ENCODE results near the gene ARRDC2. TPM values are rescaled to one million over a fixed set of nuclear protein-coding genes. Genes with fewer than 3 reads are reported as not detected.
"Not testable (repeated sequence)": the region's sequence is repeated elsewhere in the genome, so short reads cannot be mapped to it uniquely, and the experiment has no call there.

The ARRDC2 gene
- polyA plus RNA-seq (ENCODE audit: insufficient read length) = 2.3 TPM
- long read RNA-seq, donor 1, partial matches to known transcripts = 0 of 1 reads
- long read RNA-seq, donor 1, other reads (novel, unspliced or antisense) = 0 of 1 reads
- long read RNA-seq, donor 2 = 0 reads
- long read RNA-seq, donor 3 = 0 reads
- long read RNA-seq, donor 4 = 0 reads
- long read RNA-seq, donor 5 = 0 reads
- long read RNA-seq, donor 6, partial matches to known transcripts = 0 of 2 reads
- long read RNA-seq, donor 6, other reads (novel, unspliced or antisense) = 0 of 2 reads
- long read RNA-seq, donor 7, partial matches to known transcripts = 0 of 1 reads
- long read RNA-seq, donor 7, other reads (novel, unspliced or antisense) = 0 of 1 reads
- long read RNA-seq, donor 8 = 0 reads

DNA sequence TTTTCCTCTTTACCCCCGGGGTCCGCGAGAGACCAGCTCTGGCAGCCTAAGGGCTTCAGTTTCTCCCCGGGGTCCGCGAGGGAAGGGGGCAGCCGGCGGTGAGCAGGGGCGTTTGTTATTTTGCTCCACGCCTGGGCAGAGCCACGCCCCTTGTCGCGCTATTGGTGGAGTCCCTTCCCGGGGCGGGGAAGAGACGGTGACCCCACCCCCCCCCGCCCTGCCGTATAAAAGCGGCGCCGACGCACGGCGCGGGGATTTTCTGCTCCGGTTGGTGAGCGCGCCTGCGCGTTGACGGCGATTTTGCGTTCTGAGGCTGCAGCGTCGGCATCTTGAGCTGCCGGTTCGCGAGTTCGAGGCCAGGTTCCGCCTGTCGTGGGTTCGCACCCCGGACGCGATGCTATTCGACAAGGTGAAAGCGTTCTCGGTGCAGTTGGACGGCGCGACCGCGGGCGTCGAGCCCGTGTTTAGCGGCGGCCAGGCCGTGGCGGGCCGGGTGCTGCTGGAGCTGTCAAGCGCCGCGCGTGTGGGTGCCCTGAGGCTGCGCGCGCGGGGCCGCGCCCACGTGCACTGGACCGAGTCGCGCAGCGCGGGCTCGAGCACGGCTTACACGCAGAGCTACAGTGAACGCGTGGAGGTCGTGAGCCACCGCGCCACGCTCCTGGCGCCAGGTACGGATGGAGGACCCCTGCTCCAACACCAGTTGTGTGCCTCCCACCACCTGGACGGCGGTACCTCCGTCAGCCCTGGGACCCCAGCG is at the start of gene ARRDC2:
TSS of gene ARRDC2 (plus strand) at position 254 of the 757 bp plus-strand sequence. CDS start at position 395, 141 bp downstream.
- peak; percentile 92 for DNase-seq

DNA sequence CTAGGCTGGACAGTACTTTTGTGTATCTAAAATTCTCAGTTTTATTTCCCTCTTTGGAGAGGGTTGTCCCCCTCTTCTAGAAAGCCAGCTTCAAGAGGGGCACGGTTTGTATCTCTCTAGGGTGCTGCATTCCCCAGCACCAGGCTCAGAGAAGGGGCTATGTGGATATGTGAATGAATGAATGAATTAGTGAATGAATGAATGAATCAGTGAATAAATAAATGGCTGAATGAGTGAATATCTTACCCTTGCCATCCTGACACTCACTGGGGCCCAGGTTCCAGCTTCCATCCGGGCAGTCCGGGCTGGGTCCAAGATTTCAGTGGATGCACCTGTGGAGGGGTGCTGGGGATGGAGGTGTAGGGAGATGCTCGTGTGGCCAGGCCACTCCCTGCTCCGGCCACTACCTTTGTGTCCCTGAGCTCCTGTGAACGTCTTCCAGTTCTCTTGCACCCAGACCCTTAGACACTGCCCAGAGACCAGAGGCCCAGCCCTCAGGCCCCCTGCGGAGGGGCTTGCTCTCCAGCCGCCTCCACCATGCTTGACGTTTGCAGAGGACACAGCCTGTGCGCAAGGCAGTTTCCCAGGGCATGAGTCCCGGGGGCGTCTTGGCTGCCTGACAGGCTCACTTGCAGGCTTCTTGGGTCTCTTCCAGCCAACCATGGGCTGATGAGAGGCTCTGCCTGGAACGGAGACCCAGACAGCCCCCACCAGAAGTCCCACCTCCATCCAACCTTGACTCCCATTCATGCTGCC is 43.9 kb upstream of the ARRDC2 start:
- DNase-seq = no peak

DNA sequence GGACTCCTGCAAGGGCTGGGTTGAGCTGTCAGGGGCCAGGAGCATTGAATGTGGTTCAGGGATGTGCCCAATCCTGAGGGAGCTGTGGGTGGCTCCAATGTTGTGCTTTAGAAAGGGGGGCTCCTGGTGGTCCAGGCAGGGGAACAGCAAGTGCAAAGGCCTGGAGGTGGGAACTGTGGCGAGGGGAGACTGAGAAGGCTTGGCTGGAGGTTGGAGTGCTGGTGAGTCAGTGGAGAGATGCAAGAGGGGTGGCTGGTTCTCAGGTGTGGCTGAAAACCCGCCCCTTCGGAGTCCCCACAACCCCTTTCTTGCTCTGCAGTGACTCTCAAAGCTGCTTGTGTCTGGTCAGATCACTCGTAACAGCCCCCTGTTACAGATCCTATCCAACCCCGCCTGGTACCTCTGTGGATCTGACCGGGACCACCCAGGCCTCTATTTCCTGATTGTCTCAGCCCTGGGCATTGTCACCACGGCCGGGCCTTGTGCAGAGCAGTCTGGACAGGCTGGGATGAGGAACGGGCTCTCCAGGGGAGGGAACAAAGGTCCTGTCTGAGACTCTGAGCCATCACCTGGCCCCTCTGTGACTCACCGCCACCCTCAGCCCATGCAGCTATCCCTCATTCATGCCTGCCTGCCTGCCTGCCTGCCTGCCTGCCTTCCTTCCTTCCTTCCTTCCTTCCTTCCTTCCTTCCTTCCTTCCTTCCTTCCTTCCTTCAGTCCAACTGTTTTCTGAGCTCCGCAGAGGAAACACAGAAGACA is 42.4 kb upstream of the ARRDC2 start:
- DNase-seq = no peak

DNA sequence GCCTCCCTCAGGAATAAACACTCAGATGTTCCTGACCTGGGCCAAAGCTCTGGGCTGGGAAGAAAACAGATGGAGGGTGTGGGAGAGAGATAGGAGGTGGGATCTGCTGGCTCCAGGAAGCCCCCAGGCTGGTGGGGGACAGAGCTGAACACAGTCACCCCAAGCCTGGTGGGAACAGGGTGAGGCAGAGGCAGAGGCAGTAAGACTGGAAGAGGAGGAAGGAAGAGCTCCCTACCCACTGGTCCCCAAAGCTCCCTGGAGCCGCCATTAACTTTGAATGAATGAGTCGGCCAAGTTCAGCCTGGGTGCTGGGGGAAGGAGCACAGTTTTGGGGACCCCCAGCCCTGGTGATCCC is 41.9 kb upstream of the ARRDC2 start:
- DNase-seq = no peak

DNA sequence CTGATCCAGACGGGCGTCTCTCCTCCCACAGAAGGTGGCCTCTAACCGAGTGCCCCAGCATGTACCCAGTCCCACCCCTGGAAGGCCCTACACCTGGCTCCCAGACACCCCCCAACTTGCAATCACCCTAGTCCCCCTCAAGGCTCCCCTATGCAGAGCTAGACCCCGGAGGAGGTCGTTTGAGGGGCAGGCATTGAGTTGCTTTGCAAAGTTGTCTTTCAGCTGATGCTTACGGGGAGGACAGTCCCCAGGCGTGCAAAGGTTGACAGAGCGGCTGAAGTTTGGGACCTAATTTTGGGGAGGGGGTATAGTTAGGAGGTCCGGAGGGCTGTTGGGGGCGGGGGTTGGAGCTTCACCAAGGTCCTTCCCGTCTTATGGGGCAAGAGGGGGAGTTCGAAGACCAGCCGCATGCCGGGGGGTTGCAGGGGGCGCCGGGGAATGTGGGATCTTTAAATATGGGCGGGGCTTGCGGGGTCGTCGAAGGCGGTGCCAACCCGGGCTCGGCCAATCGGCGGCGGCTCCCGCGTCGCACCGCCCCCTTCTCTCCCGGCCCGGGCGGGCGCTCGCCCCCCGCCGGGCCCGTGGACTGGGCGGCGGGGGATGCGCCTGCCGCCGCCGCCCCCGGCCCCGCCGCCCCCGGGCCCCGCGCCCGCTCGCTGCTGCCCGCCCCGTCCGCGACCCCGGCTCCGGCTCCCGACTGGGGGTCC is 41.3 kb upstream of the ARRDC2 start, which contains the start of gene KCNN1:
TSS of gene KCNN1 (plus strand) at position 558 of the 707 bp plus-strand sequence. CDS start 6,782 bp downstream, outside the sequence.
- peak; percentile 19 for DNase-seq

DNA sequence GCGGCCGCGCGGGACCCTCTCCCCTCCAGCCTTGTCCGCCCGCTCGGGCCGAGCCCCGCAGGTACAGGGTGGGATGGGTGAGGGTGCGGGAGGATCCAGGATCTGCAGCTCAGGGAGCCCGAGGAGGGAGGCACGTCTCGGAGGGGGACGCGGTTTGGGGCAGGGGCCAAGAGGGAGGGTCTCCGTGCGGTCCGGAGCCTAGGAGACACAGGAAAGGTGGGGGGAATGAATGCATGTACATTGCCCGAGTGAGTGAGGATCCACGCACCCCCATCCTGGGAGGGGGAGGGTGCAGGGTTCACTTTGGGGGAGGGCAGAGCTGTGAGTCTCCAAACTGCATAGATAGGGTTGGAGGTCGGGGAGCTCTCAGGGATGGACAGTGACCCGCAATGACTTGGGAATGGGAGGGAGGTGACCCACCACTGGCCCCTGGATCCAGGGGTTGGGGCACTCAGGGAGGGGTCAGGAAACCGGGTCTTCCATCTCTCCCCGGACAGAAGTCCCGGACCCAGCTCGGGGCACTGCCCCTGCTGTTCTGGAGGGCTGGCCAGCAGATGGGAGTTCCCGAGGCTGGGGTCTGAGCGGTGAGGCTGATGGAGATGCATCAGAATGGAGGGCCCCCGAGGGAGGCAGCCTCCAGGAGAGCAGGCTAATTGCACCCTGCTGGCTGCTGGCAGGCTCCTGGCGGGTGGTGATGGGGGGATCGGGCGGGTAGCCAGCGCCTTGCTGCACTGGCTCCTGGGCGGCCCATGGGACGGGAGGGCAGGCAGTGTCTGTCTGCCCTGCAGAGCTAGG is 40.5 kb upstream of the ARRDC2 start:
- DNase-seq = no peak

DNA sequence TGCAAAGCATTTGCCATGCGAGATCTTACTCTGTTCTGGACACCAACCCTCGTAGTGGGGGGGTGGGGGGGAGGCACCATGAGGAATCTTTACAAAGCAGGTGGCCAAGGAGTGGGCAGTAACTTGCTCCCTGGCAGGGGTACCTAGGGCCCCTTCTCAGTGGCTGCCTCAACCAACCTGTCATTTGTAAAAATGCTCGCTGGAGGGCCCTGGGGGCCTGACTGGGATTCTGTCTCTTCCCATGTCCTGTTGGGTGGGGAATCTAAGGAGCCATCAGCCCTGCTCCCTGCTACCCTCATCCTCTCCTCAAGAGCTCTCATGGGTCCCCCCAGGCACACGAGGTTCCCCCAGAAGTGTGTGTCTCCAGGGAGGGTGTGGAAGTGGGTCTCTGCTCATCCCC is 39.6 kb upstream of the ARRDC2 start:
- no peak for DNase-seq

DNA sequence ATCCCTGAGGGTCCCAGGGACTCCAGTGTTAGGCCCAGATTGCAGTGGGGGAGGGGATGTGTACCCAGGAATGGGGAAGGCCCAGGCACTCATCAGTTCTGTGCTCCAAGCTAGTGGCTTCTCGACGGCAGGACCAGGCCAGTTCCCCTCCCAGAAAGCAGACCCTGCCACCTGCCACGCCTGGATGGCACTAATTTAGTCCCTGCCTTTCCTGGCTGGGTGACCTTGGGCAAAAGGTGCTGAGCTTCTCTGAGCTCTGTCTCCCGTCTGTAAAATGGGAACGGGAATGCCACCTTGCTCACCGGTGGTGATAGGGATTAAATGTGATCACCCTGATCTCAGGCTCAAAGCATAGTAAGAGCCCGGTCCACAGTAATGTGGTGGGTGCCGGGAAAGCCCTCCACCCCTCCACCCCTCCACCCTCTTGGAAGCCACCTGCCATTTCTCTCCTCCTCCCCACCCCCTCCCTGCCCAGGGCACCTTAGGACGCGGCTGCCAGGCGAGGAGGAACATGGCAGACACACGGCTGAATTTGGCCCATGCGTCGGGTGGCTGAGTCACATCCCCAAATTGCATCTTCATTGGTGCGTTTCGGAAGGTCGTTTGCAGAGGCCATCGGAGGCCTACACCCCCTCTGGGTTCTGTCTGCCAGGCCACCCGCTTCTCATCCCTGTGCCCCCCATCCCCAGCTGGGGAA is 38.7 kb upstream of the ARRDC2 start:
- DNase-seq = no peak

DNA sequence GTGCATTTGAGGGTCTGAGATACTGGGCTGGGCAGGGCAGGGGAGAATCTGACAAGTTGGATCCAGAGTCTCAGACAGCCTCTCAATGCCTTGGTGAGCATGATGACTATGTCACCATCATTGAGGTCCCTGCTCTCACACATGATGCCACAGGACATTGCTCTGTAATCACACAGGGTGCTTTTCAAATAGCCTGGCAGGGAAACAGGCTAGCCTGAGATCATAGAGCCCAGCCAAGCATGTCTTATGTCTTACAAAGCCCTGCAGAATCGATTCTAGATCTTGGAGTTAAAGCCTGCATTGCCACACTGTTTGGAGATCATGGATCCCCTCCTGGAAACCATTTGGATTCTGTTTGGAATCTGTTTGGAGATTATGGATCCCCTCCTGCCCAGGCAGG is 35.7 kb upstream of the ARRDC2 start:
- no peak for DNase-seq

DNA sequence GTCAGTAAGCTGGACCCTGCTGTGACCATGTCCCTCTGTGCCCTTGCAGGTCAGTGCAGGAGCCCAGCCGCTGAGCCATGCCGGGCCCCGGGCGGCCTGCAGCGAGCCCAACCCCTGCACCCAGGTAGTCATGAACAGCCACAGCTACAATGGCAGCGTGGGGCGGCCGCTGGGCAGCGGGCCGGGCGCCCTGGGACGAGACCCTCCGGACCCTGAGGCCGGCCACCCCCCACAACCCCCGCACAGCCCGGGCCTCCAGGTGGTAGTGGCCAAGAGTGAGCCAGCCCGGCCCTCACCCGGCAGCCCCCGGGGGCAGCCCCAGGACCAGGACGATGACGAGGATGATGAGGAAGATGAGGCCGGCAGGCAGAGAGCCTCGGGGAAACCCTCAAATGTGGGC is 34.2 kb upstream of the ARRDC2 start:
- DNase-seq = no peak

DNA sequence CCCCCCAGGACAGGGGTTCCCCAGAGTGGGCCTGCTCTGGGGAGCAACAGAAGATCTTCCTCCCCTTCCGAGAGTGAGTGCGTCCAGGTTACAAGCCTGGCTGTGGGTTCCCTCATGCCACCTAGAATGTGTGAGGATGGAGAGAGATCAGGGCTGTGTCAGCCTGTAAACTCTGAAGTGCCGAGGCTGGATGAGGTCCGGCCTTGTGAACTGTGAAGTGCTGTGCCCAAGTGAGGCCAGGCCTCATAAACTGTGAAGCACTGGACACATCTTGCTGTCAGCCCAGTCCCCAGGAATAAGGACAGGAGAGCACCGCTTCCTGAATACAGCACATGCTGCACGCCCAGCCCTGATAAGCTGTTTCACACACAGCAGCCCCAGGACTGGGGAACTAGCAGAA is 33.4 kb upstream of the ARRDC2 start:
- no peak for DNase-seq

DNA sequence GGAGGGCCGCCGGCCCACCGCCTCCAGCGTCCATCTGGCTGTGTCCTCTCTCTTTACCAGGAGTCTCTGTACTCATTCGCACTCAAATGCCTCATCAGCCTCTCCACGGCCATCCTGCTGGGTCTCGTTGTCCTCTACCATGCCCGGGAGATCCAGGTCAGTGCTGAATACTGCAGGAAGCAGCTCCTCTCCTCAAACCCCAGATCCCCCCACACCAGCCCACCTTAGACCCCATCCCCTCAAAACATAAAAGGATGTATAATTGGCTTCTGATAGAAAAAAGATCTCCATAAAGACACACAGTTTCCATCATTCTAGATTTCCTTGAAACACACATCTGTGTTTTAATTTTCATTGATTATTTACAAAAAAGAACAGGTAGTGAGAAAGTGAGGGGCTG is 32.9 kb upstream of the ARRDC2 start:
- DNase-seq = no peak

DNA sequence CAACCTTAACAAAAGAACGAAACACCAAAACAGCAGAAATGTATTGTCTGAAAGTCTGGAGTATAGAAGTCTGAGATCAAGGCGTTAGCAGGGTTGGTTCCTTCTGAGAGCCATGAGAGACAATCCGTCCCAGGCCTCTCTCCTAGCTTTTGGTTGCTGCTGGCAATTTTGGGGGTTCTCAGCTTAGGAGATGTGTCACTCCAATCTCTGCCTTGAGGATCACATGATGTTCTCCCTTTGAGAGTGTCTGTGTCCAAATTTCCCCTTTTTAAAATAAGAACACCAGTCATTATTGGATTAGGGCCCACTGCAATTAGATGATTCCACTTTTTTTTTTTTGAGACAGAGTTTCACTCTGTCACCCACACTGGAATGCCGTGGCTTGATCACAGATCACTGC is 30.9 kb upstream of the ARRDC2 start:
- no peak for DNase-seq

DNA sequence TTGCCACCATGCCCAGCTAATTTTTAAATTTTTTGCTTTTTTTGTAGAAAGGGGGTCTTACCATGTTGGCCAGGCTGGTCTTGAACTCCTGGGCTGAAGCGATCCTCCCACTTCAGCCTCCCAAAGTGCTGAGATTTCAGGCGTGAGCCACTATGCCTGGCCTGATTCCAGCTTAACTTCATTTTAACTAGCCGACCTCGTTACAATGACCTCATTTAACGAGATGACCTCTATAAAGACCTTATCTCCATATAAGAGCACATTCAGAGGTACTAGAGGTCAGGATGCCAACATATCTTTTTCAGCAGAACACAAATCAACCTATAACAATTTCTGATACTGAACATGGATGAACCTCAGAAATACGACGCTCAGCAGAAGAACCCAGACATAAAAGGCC is 30.5 kb upstream of the ARRDC2 start:
- no peak for DNase-seq

DNA sequence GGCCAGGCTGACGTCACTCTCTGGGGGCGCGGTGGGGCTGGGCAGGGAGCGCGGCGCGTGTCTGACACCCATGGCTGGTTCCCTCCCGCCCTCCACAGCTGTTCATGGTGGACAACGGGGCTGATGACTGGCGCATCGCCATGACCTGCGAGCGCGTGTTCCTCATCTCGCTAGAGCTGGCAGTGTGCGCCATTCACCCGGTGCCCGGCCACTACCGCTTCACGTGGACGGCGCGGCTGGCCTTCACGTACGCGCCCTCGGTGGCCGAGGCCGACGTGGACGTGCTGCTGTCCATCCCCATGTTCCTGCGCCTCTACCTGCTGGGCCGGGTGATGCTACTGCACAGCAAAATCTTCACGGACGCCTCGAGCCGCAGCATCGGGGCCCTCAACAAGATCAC is 26.4 kb upstream of the ARRDC2 start:
- no peak for DNase-seq

DNA sequence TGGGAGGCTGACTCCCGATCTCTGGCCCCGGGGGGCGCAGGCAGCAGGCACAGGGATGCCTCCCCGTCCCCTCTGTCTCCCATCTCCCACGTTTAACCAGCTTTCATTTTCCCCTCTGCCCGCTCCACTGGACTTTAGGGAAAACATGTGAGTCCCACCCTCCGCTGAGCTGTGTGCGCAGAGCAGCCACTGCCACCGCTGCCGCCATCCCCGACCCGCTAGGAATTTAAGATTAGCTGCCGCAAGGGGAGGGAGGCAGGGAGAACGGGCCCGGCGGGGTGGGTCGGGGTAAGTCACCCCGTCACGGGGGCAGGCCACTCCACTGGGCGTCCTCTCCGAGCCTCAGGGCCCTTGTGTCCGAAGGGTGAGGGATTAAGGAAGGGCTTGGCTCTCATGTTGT is 25.5 kb upstream of the ARRDC2 start:
- no peak for DNase-seq

DNA sequence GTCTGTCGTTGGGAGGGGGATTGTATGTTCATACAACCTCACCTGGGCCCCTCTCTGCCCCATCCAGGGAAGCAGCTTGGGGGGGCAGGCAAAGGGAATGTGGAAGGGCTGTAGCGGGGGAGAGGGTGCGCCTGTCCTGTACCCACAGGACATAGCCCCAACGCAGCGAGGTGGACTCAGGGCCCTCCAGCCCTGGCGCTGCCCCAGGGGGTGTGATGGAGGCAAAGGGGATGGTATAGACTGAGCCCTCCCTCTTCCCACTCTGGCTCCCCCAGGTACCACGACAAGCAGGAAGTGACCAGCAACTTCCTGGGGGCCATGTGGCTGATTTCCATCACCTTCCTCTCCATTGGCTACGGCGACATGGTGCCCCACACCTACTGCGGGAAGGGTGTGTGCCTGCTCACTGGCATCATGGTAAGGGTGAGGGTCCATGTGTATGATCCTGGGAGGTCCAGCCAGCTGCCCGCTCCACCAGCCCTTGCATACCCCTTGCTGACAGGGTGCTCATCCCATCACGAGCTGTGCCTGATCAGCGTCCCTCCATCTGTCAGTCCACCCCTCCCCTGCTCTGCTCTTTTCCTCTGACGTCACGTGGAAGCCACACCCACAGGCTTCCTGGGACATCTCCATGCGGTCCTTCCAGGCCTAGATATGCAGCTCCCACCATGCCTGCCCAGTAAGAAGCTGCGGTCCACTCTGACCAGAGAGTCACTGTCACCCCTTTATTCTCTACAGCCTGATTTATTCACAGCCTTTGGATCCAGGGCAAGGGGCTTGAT is 22.7 kb upstream of the ARRDC2 start:
- no peak for DNase-seq

DNA sequence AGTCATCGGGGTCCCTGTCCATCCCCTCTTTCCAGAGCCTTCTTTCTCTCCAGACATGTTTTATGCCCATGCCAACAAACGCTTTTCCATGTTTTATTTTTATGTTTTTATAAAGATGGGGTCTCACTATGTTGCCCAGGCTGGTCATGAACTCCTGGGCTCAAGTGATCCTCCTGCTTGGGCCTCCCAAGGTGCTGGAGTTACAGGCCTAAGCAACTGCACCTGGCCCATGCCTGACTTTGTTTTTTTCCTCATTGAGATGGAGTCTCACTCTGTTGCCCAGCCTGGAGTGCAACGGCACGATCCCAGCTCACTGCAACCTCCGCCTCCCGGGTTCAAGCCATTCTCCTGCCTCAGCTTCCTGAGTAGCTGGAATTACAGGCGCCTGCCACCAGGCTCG is 21.4 kb upstream of the ARRDC2 start:
- not testable (repeated sequence) for DNase-seq

DNA sequence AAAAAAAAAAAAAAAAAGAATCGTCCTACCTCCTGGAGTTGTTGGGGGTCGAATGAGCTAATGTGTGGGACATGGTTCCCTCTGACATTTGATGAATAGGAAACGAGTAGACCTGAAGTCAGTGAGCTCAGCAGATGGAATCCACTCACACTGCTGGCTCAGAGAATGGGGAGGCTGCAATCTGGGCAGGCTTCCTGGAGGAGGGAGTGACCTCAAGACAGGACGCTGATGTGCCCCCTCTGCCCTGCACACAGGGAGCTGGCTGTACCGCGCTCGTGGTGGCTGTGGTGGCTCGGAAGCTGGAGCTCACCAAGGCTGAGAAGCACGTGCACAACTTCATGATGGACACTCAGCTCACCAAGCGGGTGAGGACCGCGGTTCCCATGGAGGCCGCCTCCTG is 19.8 kb upstream of the ARRDC2 start:
- no peak for DNase-seq

All from left kidney (tissue), 8 donors.